GM18499 (cell line): Measurements from ENCODE around the gene SUPT4H1.

ENCODE experiments used
- ATAC-seq: cut with Tn5 transposase; IDR thresholded peaks from one replicate; pipeline ENCODE4 v1.9.1; 2021; ENCODE audit warnings: moderate number of reproducible peaks; ENCODE audit not compliant: insufficient read depth, unreplicated experiment

Gene SUPT4H1

GRCh38 chr17:58321571-58322525 lies 30.2 kb downstream of the SUPT4H1 start:
- ATAC-seq, result no peak

GRCh38 chr17:58320570-58321323 lies 31.3 kb downstream of the SUPT4H1 start:
- ATAC-seq, result no peak

GRCh38 chr17:58320163-58320558 lies 31.8 kb downstream of the SUPT4H1 start:
- no peak for ATAC-seq

GRCh38 chr17:58319173-58320162 lies 32.5 kb downstream of the SUPT4H1 start:
- ATAC-seq, result no peak

- no peak for ATAC-seq
Observed at GRCh38 chr17:58318627-58319172, 33.3 kb downstream of the SUPT4H1 start.

- ATAC-seq, result no peak
Observed at GRCh38 chr17:58318065-58318481, 33.9 kb downstream of the SUPT4H1 start.

GRCh38 chr17:58317421-58318064 lies 34.5 kb downstream of the SUPT4H1 start:
- ATAC-seq, result no peak

GRCh38 chr17:58316260-58316960 lies 35.6 kb downstream of the SUPT4H1 start:
- ATAC-seq, result no peak

- ATAC-seq, result no peak
Observed at GRCh38 chr17:58315750-58316149, 36.3 kb downstream of the SUPT4H1 start.

- ATAC-seq, result no peak
Observed at GRCh38 chr17:58315281-58315711, 36.7 kb downstream of the SUPT4H1 start.

- no peak for ATAC-seq
Observed at GRCh38 chr17:58314706-58315015, 37.3 kb downstream of the SUPT4H1 start.

- no peak for ATAC-seq
Observed at GRCh38 chr17:58313815-58314705, 37.9 kb downstream of the SUPT4H1 start.

GRCh38 chr17:58312829-58313228 lies 39.2 kb downstream of the SUPT4H1 start:
- ATAC-seq, result no peak

- no peak for ATAC-seq
Observed at GRCh38 chr17:58312021-58312630, 39.9 kb downstream of the SUPT4H1 start.

- no peak for ATAC-seq
Observed at GRCh38 chr17:58311429-58311894, 40.5 kb downstream of the SUPT4H1 start.

GRCh38 chr17:58310511-58311428 lies 41.2 kb downstream of the SUPT4H1 start:
- ATAC-seq, result no peak
